OCI-LY7 (cell line): ENCODE data around the gene CCT5.

ENCODE experiments used
- EZH2phosphoT487 ChIP-seq: fragments of 200-600 bp; sonication (generic); IDR thresholded peaks from 2 replicates; pipeline ENCODE4 v1.6.1; 2018; ENCODE audit warnings: low read depth, borderline replicate concordance, mild to moderate bottlenecking, mixed run types, antibody characterized with exemption, low read length, moderate library complexity, mixed read lengths
- TF ChIP-seq, protein P1 (sequence below): fragments of 200-600 bp; sonication (generic); conservative IDR thresholded peaks from 2 replicates; pipeline ENCODE4 v1.5.1; 2014; ENCODE audit warnings: mild to moderate bottlenecking, antibody characterized with exemption, low read length, moderate library complexity, mixed read lengths

DNA sequence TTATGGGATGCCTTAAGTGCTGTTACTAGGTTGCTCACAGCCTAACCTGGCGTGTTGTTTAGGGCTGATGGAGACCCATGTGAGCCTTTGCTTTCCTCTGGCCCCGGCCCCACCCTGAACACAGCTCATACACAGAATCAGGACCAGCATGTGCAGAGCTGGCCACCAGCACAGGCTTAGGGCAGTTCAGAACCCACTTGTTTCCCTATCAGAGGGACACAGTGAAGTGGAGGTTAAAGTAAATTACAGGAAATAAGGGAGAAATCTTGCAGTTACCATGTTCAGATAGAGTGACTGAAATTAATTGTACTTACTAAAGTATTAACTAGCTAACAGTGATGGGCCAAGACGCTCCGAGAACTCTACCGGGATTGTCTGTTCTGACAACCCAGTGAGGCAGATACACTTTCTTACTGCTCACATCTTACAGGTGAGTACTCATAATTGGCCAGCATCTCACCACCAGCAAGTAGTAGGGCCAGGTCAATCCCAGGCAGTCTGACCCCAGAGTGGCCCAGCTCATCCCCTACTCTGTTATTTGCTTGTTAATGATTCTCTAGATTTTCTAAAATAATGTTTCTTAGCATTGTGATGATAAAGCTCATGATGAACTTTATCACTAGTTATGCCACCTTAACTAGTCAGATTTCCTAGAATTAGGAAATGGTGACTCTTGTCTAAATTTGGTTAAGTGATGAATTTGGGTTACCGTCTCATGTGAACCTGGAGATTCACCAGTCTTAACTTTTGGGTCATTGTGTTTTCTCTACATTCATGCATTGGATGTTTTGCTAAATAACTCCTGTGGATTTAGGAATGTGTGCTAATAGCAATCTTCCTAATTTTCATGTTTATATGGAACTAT is 15.4 kb downstream of the CCT5 start:
- TF ChIP-seq, protein P1, sequence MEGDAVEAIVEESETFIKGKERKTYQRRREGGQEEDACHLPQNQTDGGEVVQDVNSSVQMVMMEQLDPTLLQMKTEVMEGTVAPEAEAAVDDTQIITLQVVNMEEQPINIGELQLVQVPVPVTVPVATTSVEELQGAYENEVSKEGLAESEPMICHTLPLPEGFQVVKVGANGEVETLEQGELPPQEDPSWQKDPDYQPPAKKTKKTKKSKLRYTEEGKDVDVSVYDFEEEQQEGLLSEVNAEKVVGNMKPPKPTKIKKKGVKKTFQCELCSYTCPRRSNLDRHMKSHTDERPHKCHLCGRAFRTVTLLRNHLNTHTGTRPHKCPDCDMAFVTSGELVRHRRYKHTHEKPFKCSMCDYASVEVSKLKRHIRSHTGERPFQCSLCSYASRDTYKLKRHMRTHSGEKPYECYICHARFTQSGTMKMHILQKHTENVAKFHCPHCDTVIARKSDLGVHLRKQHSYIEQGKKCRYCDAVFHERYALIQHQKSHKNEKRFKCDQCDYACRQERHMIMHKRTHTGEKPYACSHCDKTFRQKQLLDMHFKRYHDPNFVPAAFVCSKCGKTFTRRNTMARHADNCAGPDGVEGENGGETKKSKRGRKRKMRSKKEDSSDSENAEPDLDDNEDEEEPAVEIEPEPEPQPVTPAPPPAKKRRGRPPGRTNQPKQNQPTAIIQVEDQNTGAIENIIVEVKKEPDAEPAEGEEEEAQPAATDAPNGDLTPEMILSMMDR: no peak
- TF ChIP-seq EZH2phosphoT487: no peak
